CD8-positive, alpha-beta memory T cell (primary cell): ENCODE measurements around the gene PPIA. TPM values are rescaled to one million over a fixed set of nuclear protein-coding genes. Genes with fewer than 3 reads are reported as not detected.
"Not testable (repeated sequence)": the region's sequence is repeated elsewhere in the genome, so short reads cannot be mapped to it uniquely, and the experiment has no call there.

Source experiments
- CTCF ChIA-PET: fragments of 350-600 bp; sonication (Branson Sonifier 250); formaldehyde crosslinking; loops from one replicate; lab custom pipeline; 2021; ENCODE audit warnings: antibody characterized with exemption; lab: Charles Lee
- POLR2A ChIA-PET: fragments of 350-600 bp; sonication (Branson Sonifier 250); formaldehyde crosslinking; loops from one replicate; lab custom pipeline; 2021; ENCODE audit warnings: antibody characterized with exemption; lab: Charles Lee
- DNase-seq, 5 donors: peaks; one replicate each; pipeline versions ENCODE4 v3.0.0 to v3.0.0-alpha.2; 2020 to 2022; ENCODE audit warnings: mixed read lengths in 1 of 5
- H3K27ac ChIP-seq: one replicate; pipeline ENCODE4 v1.7.0; 2013; ENCODE audit warnings: low read depth, mild to moderate bottlenecking, low read length, moderate library complexity
- H3K27me3 ChIP-seq: 2 replicates; pipeline ENCODE4 v1.7.0; 2013; ENCODE audit warnings: low read length, mild to moderate bottlenecking; ENCODE audit not compliant: insufficient read depth, poor library complexity, severe bottlenecking
- H3K36me3 ChIP-seq: 2 replicates; pipeline ENCODE4 v1.7.0; 2013; ENCODE audit warnings: mild to moderate bottlenecking, low read length, moderate library complexity; ENCODE audit not compliant: insufficient read depth
- H3K4me1 ChIP-seq: 2 replicates; pipeline ENCODE4 v1.7.0; 2013; ENCODE audit warnings: mild to moderate bottlenecking, low read length, moderate library complexity; ENCODE audit not compliant: insufficient read depth
- H3K4me3 ChIP-seq: 2 replicates; pipeline ENCODE4 v1.7.0; 2013; ENCODE audit warnings: mild to moderate bottlenecking, low read length
- H3K9me3 ChIP-seq: 2 replicates; pipeline ENCODE4 v1.7.0; 2013; ENCODE audit warnings: mild to moderate bottlenecking, low read length
- H3K27ac Mint-ChIP-seq, 8 donors: one replicate each; pipeline ENCODE4 v1.8.0; 2020 to 2021; ENCODE audit warnings: mixed read lengths in 8 of 8, mild to moderate bottlenecking in 6 of 8, inconsistent platforms in 3 of 8, moderate library complexity in 3 of 8
- H3K27me3 Mint-ChIP-seq, 2 donors: one replicate each; pipeline ENCODE4 v1.8.0; 2020 to 2021; ENCODE audit warnings: mixed read lengths in 2 of 2, mild to moderate bottlenecking in 1 of 2, moderate library complexity in 1 of 2
- H3K36me3 Mint-ChIP-seq, 3 donors: one replicate each; pipeline ENCODE4 v1.8.0; 2020 to 2021; ENCODE audit warnings: mixed read lengths in 3 of 3, inconsistent platforms in 1 of 3, mild to moderate bottlenecking in 1 of 3
- H3K4me1 Mint-ChIP-seq, 3 donors: one replicate each; pipeline ENCODE4 v1.8.0; 2020 to 2021; ENCODE audit warnings: mixed read lengths in 3 of 3, inconsistent platforms in 1 of 3, mild to moderate bottlenecking in 1 of 3
- H3K4me3 Mint-ChIP-seq, 7 donors: one replicate each; pipeline ENCODE4 v1.8.0; 2020 to 2021; ENCODE audit warnings: mixed read lengths in 7 of 7, mild to moderate bottlenecking in 6 of 7, moderate library complexity in 4 of 7, inconsistent platforms in 2 of 7
- H3K9me3 Mint-ChIP-seq, 5 donors: one replicate each; pipeline ENCODE4 v1.8.0; 2020 to 2022; ENCODE audit warnings: mixed read lengths in 5 of 5, mild to moderate bottlenecking in 3 of 5, moderate library complexity in 2 of 5, inconsistent platforms in 1 of 5
- polyA plus RNA-seq: library from polyadenylated mRNA; unstranded; fragments of 300-500 nt; fragmentation: Illumina TruSeq; gene quantifications from one replicate; pipeline ENCODE4 v1.2.3, GENCODE V29; 2021
- total RNA-seq, 2 experiments: library from RNA; stranded (reverse); gene quantifications; one replicate each; pipeline ENCODE4 v1.2.3, GENCODE V29; 2021

Gene PPIA
- total and polyA plus RNA-seq, 3 experiments from 2014 or later = 3,369 to 3,693 (median 3,448) TPM

- Mint-ChIP-seq H3K36me3 (peaks cover 10 to 65% (median 22%) of the 10 kb centered on the region in 3 donors), H3K9me3 (no peaks in the 10 kb centered on the region), H3K4me1 (peaks cover 29 to 43% (median 35%) of the 10 kb centered on the region in 3 donors), H3K4me3 (no peak overlapping the region), H3K27ac (peak overlapping the region in 2 of 8 donors; percentile 47 to 87), H3K27me3 (no peaks in the 10 kb centered on the region)
- H3K4me3 ChIP-seq = no peak overlapping the region
- no peak for DNase-seq
- ChIA-PET CTCF (interaction anchor here (1.3 kb wide), 1 partner anchor 211 kb away, joined by 3 read pairs; no protein-coding TSS in a partner anchor), POLR2A (interaction anchor here (0.8 kb wide), 1 partner anchor 221 kb away, joined by 3 read pairs; the partner anchor contains the start of gene TMED4)
- peaks cover 19% of the 10 kb centered on the region for H3K4me1 ChIP-seq
- H3K27ac ChIP-seq = no peak overlapping the region
- no peaks in the 10 kb centered on the region for H3K27me3 ChIP-seq
- no peaks in the 10 kb centered on the region for H3K9me3 ChIP-seq
- peaks cover 41% of the 10 kb centered on the region for H3K36me3 ChIP-seq
Observed at GRCh38 chr7:44802418-44803025, 6.0 kb downstream of the PPIA start.

- H3K27ac ChIP-seq, POLR2A ChIA-PET, H3K9me3 ChIP-seq, H3K27me3 ChIP-seq, DNase-seq, H3K9me3 Mint-ChIP-seq, H3K27me3 Mint-ChIP-seq, H3K4me3 ChIP-seq, CTCF ChIA-PET, H3K4me3 Mint-ChIP-seq: not testable (repeated sequence)
- Histone ChIP-seq H3K4me1 (peaks cover 11% of the 10 kb centered on the region), H3K36me3 (peaks cover 35% of the 10 kb centered on the region)
- Mint-ChIP-seq H3K36me3 (peaks cover 10 to 54% (median 20%) of the 10 kb centered on the region in 3 donors), H3K4me1 (peaks cover 18 to 28% (median 20%) of the 10 kb centered on the region in 3 donors), H3K27ac (peak overlapping the region in 1 of 8 donors; percentile 50)
Observed at GRCh38 chr7:44803828-44804519, 7.5 kb downstream of the PPIA start.

- DNase-seq = no peak
- peaks cover 19% of the 10 kb centered on the region for H3K36me3 ChIP-seq
- Mint-ChIP-seq H3K36me3 (peaks cover 5 to 37% (median 12%) of the 10 kb centered on the region in 3 donors), H3K4me3 (no peak overlapping the region), H3K27me3 (no peaks in the 10 kb centered on the region), H3K27ac (peak overlapping the region in 2 of 8 donors; percentile 48 to 69), H3K9me3 (no peaks in the 10 kb centered on the region), H3K4me1 (peaks cover 9 to 14% (median 10%) of the 10 kb centered on the region in 3 donors)
- CTCF ChIA-PET = no interaction called here
- no peak overlapping the region for H3K27ac ChIP-seq
- no peaks in the 10 kb centered on the region for H3K9me3 ChIP-seq
- no peak overlapping the region for H3K4me3 ChIP-seq
- POLR2A ChIA-PET = interaction anchor here (0.6 kb wide), 1 partner anchor 13 kb away, joined by 3 read pairs; no protein-coding TSS in a partner anchor
- no peaks in the 10 kb centered on the region for H3K27me3 ChIP-seq
- H3K4me1 ChIP-seq = no peaks in the 10 kb centered on the region
Observed at GRCh38 chr7:44805950-44806349, 9.5 kb downstream of the PPIA start.

- Histone ChIP-seq H3K27me3 (no peaks in the 10 kb centered on the region), H3K4me1 (no peaks in the 10 kb centered on the region), H3K36me3 (no peaks in the 10 kb centered on the region), H3K9me3 (no peaks in the 10 kb centered on the region), H3K27ac (no peak overlapping the region), H3K4me3 (no peak overlapping the region)
- Mint-ChIP-seq H3K9me3 (no peaks in the 10 kb centered on the region), H3K36me3 (peaks cover 0 to 10% (median 0%) of the 10 kb centered on the region in 3 donors), H3K27me3 (no peaks in the 10 kb centered on the region), H3K27ac (peak overlapping the region in 1 of 8 donors; percentile 36), H3K4me3 (no peak overlapping the region), H3K4me1 (no peaks in the 10 kb centered on the region)
- ChIA-PET POLR2A (interaction anchor here (0.6 kb wide), 1 partner anchor 15 kb away, joined by 3 read pairs; no protein-coding TSS in a partner anchor), CTCF (no interaction called here)
- DNase-seq = no peak
Observed at GRCh38 chr7:44808914-44809393, 12.5 kb downstream of the PPIA start.

GRCh38 chr7:44811093-44811492 is 14.6 kb downstream of the PPIA start:
- DNase-seq = no peak
- Mint-ChIP-seq H3K27ac (no peak overlapping the region), H3K4me1 (no peaks in the 10 kb centered on the region), H3K9me3 (no peaks in the 10 kb centered on the region), H3K36me3 (no peaks in the 10 kb centered on the region), H3K4me3 (no peak overlapping the region), H3K27me3 (no peaks in the 10 kb centered on the region)
- Histone ChIP-seq H3K4me1 (no peaks in the 10 kb centered on the region), H3K27me3 (no peaks in the 10 kb centered on the region), H3K36me3 (no peaks in the 10 kb centered on the region), H3K27ac (no peak overlapping the region), H3K9me3 (no peaks in the 10 kb centered on the region), H3K4me3 (no peak overlapping the region)
- CTCF ChIA-PET = no interaction called here
- POLR2A ChIA-PET = interaction anchor here (0.6 kb wide), 1 partner anchor 13 kb away, joined by 4 read pairs; no protein-coding TSS in a partner anchor

GRCh38 chr7:44811571-44811970 is 15.1 kb downstream of the PPIA start:
- no peaks in the 10 kb centered on the region for H3K4me1 Mint-ChIP-seq
- no peak for DNase-seq
- H3K27me3 Mint-ChIP-seq = no peaks in the 10 kb centered on the region
- Histone ChIP-seq H3K4me1 (no peaks in the 10 kb centered on the region), H3K27ac (no peak overlapping the region), H3K9me3 (no peaks in the 10 kb centered on the region), H3K27me3 (no peaks in the 10 kb centered on the region), H3K36me3 (no peaks in the 10 kb centered on the region), H3K4me3 (no peak overlapping the region)
- no peaks in the 10 kb centered on the region for H3K9me3 Mint-ChIP-seq
- no peaks in the 10 kb centered on the region for H3K36me3 Mint-ChIP-seq
- POLR2A ChIA-PET = interaction anchor here (0.6 kb wide), 1 partner anchor 13 kb away, joined by 4 read pairs; no protein-coding TSS in a partner anchor
- CTCF ChIA-PET = interaction anchor here (0.7 kb wide), 1 partner anchor 11 kb away, joined by 3 read pairs; no protein-coding TSS in a partner anchor
- H3K27ac Mint-ChIP-seq = no peak overlapping the region
- no peak overlapping the region for H3K4me3 Mint-ChIP-seq

GRCh38 chr7:44814919-44815318 is 18.4 kb downstream of the PPIA start:
- H3K4me1 ChIP-seq = no peaks in the 10 kb centered on the region
- no peak overlapping the region for H3K27ac ChIP-seq
- no peaks in the 10 kb centered on the region for H3K27me3 ChIP-seq
- Mint-ChIP-seq H3K4me3 (no peak overlapping the region), H3K9me3 (no peaks in the 10 kb centered on the region), H3K4me1 (no peaks in the 10 kb centered on the region), H3K36me3 (no peaks in the 10 kb centered on the region), H3K27me3 (no peaks in the 10 kb centered on the region), H3K27ac (no peak overlapping the region)
- no peak for DNase-seq
- no peak overlapping the region for H3K4me3 ChIP-seq
- H3K36me3 ChIP-seq = no peaks in the 10 kb centered on the region
- ChIA-PET CTCF (no interaction called here), POLR2A (no interaction called here)
- H3K9me3 ChIP-seq = no peaks in the 10 kb centered on the region

GRCh38 chr7:44819292-44819691 is 22.8 kb downstream of the PPIA start:
- no peak for DNase-seq
- peaks cover 0 to 1% (median 0%) of the 10 kb centered on the region in 3 donors for H3K36me3 Mint-ChIP-seq
- no peak overlapping the region for H3K4me3 Mint-ChIP-seq
- Histone ChIP-seq H3K27me3 (no peaks in the 10 kb centered on the region), H3K27ac (no peak overlapping the region), H3K4me1 (no peaks in the 10 kb centered on the region), H3K9me3 (no peaks in the 10 kb centered on the region), H3K36me3 (no peaks in the 10 kb centered on the region), H3K4me3 (no peak overlapping the region)
- CTCF ChIA-PET = interaction anchor here (1.3 kb wide), 1 partner anchor 8 kb away, joined by 3 read pairs; no protein-coding TSS in a partner anchor
- no peaks in the 10 kb centered on the region for H3K9me3 Mint-ChIP-seq
- no peaks in the 10 kb centered on the region for H3K27me3 Mint-ChIP-seq
- POLR2A ChIA-PET = no interaction called here
- H3K27ac Mint-ChIP-seq = no peak overlapping the region
- H3K4me1 Mint-ChIP-seq = peaks cover 4 to 16% (median 8%) of the 10 kb centered on the region in 3 donors
